GM21367 (cell line): ENCODE data around the gene TMEM176B.

Experiments used
- ATAC-seq: cut with Tn5 transposase; IDR thresholded peaks from one replicate; pipeline ENCODE4 v1.9.1; 2021; ENCODE audit not compliant: unreplicated experiment

TMEM176B gene

DNA sequence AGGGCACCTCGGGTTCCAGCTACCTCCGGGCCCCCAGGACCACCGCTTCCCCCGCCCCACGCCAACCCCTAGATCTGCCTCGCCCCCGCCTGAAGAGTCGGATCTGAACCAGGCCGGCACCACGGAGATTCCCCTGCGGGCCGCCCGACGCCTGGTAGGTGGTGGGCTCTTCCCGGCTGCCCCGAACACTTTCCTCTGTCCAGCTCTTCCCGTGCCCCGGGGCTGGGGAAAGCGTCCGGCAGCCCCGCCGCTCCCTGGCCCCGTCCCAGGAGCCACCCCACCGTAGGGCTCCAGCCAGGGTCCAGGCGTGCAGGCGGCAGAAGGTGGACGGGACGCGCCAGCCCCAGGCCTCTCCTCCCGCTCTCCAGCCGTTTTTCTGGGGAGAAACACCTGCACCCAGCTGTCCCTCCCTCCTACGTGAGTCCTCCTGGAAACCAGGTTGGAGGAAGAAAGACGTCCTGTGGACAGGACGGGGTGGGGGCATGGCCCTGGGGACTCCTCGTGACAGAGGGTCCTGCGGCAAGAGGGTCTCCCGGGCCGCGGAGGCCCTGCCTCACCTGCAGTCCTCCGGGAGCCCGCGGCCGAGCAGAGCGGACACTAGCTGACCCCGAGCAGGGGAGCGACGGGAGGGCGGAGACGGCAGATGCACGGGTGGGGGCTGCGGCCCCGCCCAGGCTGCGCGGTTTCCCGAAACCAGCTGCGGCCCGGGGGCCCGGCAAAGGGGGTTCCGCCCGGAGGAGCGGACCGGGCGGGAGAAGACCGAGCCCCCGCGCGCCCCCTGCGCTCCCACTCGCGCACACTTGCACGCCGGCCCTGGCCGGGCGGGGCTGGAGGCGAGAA lies at the start of gene TMEM176B:
Gene TMEM176B, minus strand, starts transcription at position 624 of the 840 bp plus-strand sequence. CDS start 3,795 bp downstream, outside the sequence.
- ATAC-seq = no peak

DNA sequence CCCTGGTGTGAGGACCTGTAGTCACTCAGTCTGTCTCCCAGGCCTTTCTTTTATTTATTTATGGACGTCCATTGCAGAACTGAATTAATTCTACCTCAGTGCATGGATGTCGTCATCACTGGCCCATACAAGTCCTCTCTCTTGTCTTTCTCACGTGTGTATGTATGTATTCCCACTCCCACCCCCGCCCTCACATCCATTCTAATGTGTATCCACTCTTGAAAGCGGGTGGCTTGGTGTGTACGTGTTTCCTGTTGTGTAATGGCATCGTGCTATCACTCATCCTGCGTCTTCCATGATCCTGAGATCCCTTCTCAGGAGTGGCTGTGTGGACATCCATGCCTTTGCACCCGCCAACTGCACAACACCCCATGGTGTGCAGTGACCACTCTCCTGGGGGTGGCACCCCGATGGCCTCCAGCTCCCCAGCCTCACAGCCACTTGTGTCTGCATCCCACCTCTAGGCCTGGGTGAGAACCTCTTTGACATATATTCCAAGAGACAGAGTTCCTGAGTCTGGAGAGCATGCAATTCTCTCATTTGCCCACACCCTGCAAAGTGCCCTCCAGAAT lies 49.1 kb upstream of the TMEM176B start:
- ATAC-seq = no peak

- ATAC-seq = no peak
Observed at GRCh38 chr7:150848561-150849115, 48.5 kb upstream of the TMEM176B start.

GRCh38 chr7:150848111-150848510 lies 47.9 kb upstream of the TMEM176B start:
- ATAC-seq = no peak

DNA sequence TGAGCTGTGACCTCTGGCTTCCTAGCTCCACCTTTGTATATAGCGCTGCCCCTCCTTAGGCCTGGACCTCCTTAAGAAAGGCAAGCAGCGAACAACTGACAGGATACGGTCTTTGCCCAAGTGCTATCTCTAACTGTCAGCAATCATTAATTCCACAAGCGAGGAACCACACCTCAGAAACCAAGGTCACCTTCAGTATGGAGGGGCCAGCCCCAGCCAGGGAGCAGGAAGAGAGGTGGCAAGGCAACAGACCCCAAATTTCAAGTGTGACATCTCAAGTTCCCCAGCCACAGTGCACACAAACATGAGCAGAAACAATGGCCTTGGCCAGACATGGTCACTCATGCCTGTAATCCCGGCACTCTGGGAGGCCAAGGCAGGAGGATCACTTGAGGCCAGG lies 47.4 kb upstream of the TMEM176B start:
- no peak for ATAC-seq

- ATAC-seq = no peak
Observed at GRCh38 chr7:150846291-150847115, 46.3 kb upstream of the TMEM176B start.

- ATAC-seq = no peak
Observed at GRCh38 chr7:150845421-150845861, 45.3 kb upstream of the TMEM176B start.

- no peak for ATAC-seq
Observed at GRCh38 chr7:150842716-150843115, 42.6 kb upstream of the TMEM176B start.

GRCh38 chr7:150842018-150842417 lies 41.9 kb upstream of the TMEM176B start:
- ATAC-seq = no peak

- no peak for ATAC-seq
Observed at GRCh38 chr7:150838965-150839650, 38.9 kb upstream of the TMEM176B start.

DNA sequence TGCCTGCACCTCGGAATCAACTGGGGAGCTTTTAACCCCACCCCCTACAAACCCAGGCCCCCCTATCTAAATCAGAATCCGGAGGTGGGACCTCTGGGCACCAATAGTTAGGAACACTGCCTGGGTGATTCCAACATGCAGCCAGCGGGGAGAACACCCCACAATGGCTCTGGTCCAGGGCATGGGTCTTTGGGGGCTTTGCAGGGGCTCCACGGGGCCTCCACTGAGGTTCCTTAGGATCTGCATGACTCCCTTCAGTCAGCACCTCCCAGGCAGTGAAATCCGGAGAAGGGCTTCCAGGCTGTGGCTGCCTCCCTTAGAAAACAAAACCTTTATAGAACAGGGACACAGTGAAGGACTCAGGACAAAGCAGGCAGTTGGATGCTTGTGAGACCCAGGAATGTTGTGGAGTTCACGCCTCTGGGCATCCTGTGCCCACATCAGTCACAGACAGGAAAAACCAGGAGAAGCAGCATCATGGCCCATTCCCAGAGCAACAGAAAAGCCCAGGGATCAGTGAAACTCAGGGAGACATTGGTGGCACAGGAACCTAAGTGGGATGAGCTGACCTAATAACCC lies 35.6 kb upstream of the TMEM176B start:
- no peak for ATAC-seq

- ATAC-seq = no peak
Observed at GRCh38 chr7:150835019-150835418, 34.9 kb upstream of the TMEM176B start.

- ATAC-seq = no peak
Observed at GRCh38 chr7:150831851-150832250, 31.7 kb upstream of the TMEM176B start.

GRCh38 chr7:150830937-150831336 lies 30.8 kb upstream of the TMEM176B start:
- no peak for ATAC-seq

GRCh38 chr7:150829426-150829825 lies 29.3 kb upstream of the TMEM176B start:
- no peak for ATAC-seq

DNA sequence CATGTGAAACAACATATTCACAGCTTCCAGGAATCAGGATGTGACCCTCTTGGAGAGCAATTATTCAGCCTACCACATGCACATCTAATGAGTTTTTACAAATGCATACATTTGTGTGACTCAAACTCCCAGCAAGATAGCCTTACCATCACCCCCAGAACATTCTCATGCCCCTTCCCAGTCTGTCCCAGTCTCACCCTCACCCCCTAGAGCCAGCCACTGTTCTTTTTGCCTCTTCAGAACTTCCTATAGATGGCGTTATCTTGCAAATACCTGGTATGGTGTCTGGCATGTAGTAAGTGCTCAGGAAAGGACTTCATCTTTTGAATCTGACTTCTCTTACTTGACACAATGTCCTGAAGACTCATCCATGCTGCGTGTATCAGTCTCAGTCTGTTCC lies 28.2 kb upstream of the TMEM176B start:
- no peak for ATAC-seq

- ATAC-seq = no peak
Observed at GRCh38 chr7:150826061-150826849, 26.1 kb upstream of the TMEM176B start.

DNA sequence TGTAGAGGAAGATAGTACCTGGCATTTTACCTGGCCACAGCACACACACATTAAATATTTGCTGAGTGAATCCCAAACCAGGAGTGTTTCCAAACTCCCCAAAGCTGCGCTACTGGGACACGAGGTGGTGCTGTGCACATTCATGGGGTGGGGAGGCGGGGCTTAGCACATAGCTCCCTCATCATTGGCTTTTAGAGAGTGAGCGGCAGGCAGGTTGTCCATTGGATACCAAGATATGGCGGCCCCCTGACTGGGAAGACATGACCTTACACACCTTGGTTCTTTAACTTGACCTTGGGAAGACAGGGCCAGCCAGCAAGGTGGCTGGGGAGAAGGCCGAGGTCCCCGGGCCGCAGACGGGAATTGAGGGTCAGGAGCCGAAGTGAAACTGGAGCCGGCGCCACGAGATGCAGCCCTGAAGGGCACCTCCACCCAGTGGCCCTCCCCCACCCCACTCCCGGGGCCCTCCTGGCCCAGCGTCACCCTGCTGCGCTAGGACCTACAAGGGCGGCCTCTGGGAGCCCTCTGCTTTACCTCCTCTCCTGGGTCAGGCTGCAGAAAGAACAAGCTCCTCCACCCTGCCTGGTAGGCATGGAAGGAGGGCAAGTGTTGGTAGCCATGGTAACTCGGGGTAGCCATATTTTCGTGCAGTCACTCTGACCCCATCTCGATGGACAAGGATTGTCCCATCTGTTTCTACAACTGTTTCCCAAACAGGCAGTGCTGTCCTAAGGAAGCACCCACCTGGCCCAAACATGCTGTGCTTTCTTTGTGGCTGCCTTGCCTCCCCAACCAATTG lies 24.4 kb upstream of the TMEM176B start:
- no peak for ATAC-seq
